Keratinocyte (primary cell): ENCODE data around the gene CTAGE8. TPM values are rescaled to one million over a fixed set of nuclear protein-coding genes. Genes with fewer than 3 reads are reported as not detected.
"Not testable (repeated sequence)": the region's sequence is repeated elsewhere in the genome, so short reads cannot be mapped to it uniquely, and the experiment has no call there.

Experiments used
- DNase-seq: peaks from one replicate; pipeline ENCODE4 v3.0.0-alpha.2; 2011; ENCODE audit warnings: low read depth, missing footprints, low spot score
- FAIRE-seq: peaks from 2 replicates; lab custom pipeline; 2011; peaks lifted over from hg19 to GRCh38; lab: Jason Lieb, UNC
- H2AFZ ChIP-seq: 2 replicates; pipeline ENCODE4 v1.6.0; 2012; ENCODE audit warnings: low read length, control low read depth, inconsistent platforms; ENCODE audit not compliant: control insufficient read depth
- H3K27ac ChIP-seq: 2 replicates; pipeline ENCODE4 v1.5.1; 2011; ENCODE audit warnings: low read length; ENCODE audit not compliant: control insufficient read depth, insufficient read depth
- H3K27me3 ChIP-seq: 3 replicates; pipeline ENCODE4 v1.6.0; 2011; ENCODE audit warnings: low read length; ENCODE audit not compliant: control insufficient read depth, insufficient read depth; ENCODE audit errors: extremely low read depth
- H3K36me3 ChIP-seq, 2 experiments: 2 replicates in 1 of 2; 3 replicates in 1 of 2; pipeline ENCODE4 v1.5.1; 2011; ENCODE audit warnings: low read length in 2 of 2, mild to moderate bottlenecking in 1 of 2; ENCODE audit not compliant: control insufficient read depth in 2 of 2, insufficient read depth in 2 of 2; ENCODE audit errors: extremely low read depth in 1 of 2
- H3K4me1 ChIP-seq: 3 replicates; pipeline ENCODE4 v1.5.1; 2011; ENCODE audit warnings: low read length; ENCODE audit not compliant: control insufficient read depth, insufficient read depth; ENCODE audit errors: extremely low read depth
- H3K4me2 ChIP-seq: 3 replicates; pipeline ENCODE4 v1.6.0; 2011; ENCODE audit warnings: low read depth, low read length; ENCODE audit not compliant: control insufficient read depth, insufficient read depth; ENCODE audit errors: extremely low read depth
- H3K4me3 ChIP-seq, 3 experiments: fragments of 200-600 bp in 1 of 3; sonication (generic) in 1 of 3; 2 replicates in 2 of 3; 3 replicates in 1 of 3; pipeline ENCODE4 v1.5.1; 2011 to 2016; ENCODE audit warnings: low read length in 3 of 3, mild to moderate bottlenecking in 3 of 3, control low read depth in 2 of 3, inconsistent platforms in 1 of 3, low read depth in 1 of 3, mixed read lengths in 1 of 3, mixed run types in 1 of 3, moderate library complexity in 1 of 3; ENCODE audit not compliant: control insufficient read depth in 2 of 3, insufficient read depth in 2 of 3; ENCODE audit errors: extremely low read depth in 1 of 3
- H3K79me2 ChIP-seq: 2 replicates; pipeline ENCODE4 v1.6.0; 2012; ENCODE audit warnings: low read length; ENCODE audit not compliant: control insufficient read depth, insufficient read depth
- H3K9ac ChIP-seq: 3 replicates; pipeline ENCODE4 v1.6.0; 2011; ENCODE audit warnings: low read length; ENCODE audit not compliant: control insufficient read depth, insufficient read depth; ENCODE audit errors: extremely low read depth
- H3K9me1 ChIP-seq: 3 replicates; pipeline ENCODE4 v1.6.0; 2011; ENCODE audit warnings: low read length; ENCODE audit not compliant: control insufficient read depth, insufficient read depth; ENCODE audit errors: extremely low read depth
- H3K9me3 ChIP-seq: 2 replicates; pipeline ENCODE4 v1.5.1; 2012; ENCODE audit warnings: low read depth, low read length; ENCODE audit not compliant: control insufficient read depth
- H4K20me1 ChIP-seq: 3 replicates; pipeline ENCODE4 v1.6.0; 2011; ENCODE audit warnings: low read length; ENCODE audit not compliant: control insufficient read depth, insufficient read depth; ENCODE audit errors: extremely low read depth
- dilution Hi-C: fragments of 300-500 bp; cut with MboI; formaldehyde crosslinking; loops from one replicate; pipeline ENCODE4 v1.7.0; 2020; ENCODE audit warnings: low sequenced_read_pairs; ENCODE audit not compliant: extremely low pct_ligation_motif_present
- polyA plus RNA-seq, 5 experiments: library from polyadenylated mRNA; depleted of rRNA in 3 of 5; stranded (reverse) in 3 of 5; stranded (forward) in 1 of 5; unstranded in 1 of 5; fragments of >200 nt; gene quantifications; 1 replicate in 1 of 5; 2 replicates in 3 of 5; 3 replicates in 1 of 5; pipeline versions ENCODE4 v1.2.1 to v1.2.3, GENCODE V29; 2011 to 2012; ENCODE audit warnings: missing spikeins in 2 of 5, low read depth in 1 of 5, low replicate concordance in 1 of 5

Gene CTAGE8
- polyA plus RNA-seq, 1 donor (not counting 4 experiments of a cell fraction or from before 2014, with no cell fraction given): 0.50 TPM

GRCh38 chr7:144292384-144293161 lies 23.5 kb upstream of the CTAGE8 start:
- H3K27me3 ChIP-seq, H3K4me1 ChIP-seq, FAIRE-seq, H3K36me3 ChIP-seq, H3K9me3 ChIP-seq, H3K79me2 ChIP-seq, H3K9me1 ChIP-seq, H3K9ac ChIP-seq, dilution Hi-C loops, H3K4me3 ChIP-seq, H4K20me1 ChIP-seq, H3K27ac ChIP-seq, DNase-seq, H2AFZ ChIP-seq: not testable (repeated sequence)
- H3K4me2 ChIP-seq: peak overlapping the region; percentile 48

- H3K36me3 ChIP-seq, H2AFZ ChIP-seq, DNase-seq, H3K9me1 ChIP-seq, H3K9ac ChIP-seq, dilution Hi-C loops, H3K9me3 ChIP-seq, FAIRE-seq, H3K4me1 ChIP-seq, H3K79me2 ChIP-seq, H3K27ac ChIP-seq, H3K4me2 ChIP-seq, H3K27me3 ChIP-seq, H4K20me1 ChIP-seq, H3K4me3 ChIP-seq: not testable (repeated sequence)
Observed at GRCh38 chr7:144291607-144292006, 22.5 kb upstream of the CTAGE8 start.

GRCh38 chr7:144287171-144287784 lies 18.2 kb upstream of the CTAGE8 start:
- H3K4me1 ChIP-seq, H3K4me2 ChIP-seq, H3K4me3 ChIP-seq, H3K9me3 ChIP-seq, H3K36me3 ChIP-seq, H4K20me1 ChIP-seq, H3K9me1 ChIP-seq, H3K27ac ChIP-seq, dilution Hi-C loops, FAIRE-seq, DNase-seq, H3K27me3 ChIP-seq, H2AFZ ChIP-seq, H3K79me2 ChIP-seq, H3K9ac ChIP-seq: not testable (repeated sequence)

- dilution Hi-C loops, H3K9ac ChIP-seq, H3K36me3 ChIP-seq, H3K4me2 ChIP-seq, H3K27ac ChIP-seq, H3K4me1 ChIP-seq, H3K9me3 ChIP-seq, H2AFZ ChIP-seq, H3K79me2 ChIP-seq, H3K4me3 ChIP-seq, H3K9me1 ChIP-seq, H3K27me3 ChIP-seq, FAIRE-seq, H4K20me1 ChIP-seq, DNase-seq: not testable (repeated sequence)
Observed at GRCh38 chr7:144283716-144284115, 14.6 kb upstream of the CTAGE8 start.

- H3K9me3 ChIP-seq, H3K4me2 ChIP-seq, FAIRE-seq, H3K36me3 ChIP-seq, H3K27me3 ChIP-seq, H3K9me1 ChIP-seq, H2AFZ ChIP-seq, dilution Hi-C loops, H3K4me1 ChIP-seq, H3K9ac ChIP-seq, H3K4me3 ChIP-seq, H4K20me1 ChIP-seq, DNase-seq, H3K79me2 ChIP-seq, H3K27ac ChIP-seq: not testable (repeated sequence)
Observed at GRCh38 chr7:144282490-144282889, 13.4 kb upstream of the CTAGE8 start.
